Stimulated activated CD8-positive, alpha-beta memory T cell treated with anti-CD3 and anti-CD28 coated beads, Interleukin-7, amount 100 ng/mL, for 48 hours (primary cell): ENCODE data around the gene GPR107.

Source experiments
- DNase-seq, 2 donors: peaks; one replicate each; pipeline ENCODE4 v3.0.0-alpha.2; 2020; ENCODE audit warnings: low read depth in 1 of 2; ENCODE audit errors: extremely low read depth in 1 of 2

Gene GPR107

GRCh38 chr9:130107234-130107861 lies 53.6 kb downstream of the GPR107 start:
- DNase-seq = peak; percentile 46 to 75

GRCh38 chr9:130107955-130108354 lies 54.2 kb downstream of the GPR107 start:
- no peak for DNase-seq

- no peak for DNase-seq
Measured at GRCh38 chr9:130110166-130110565, 56.5 kb downstream of the GPR107 start.

- DNase-seq = no peak
Measured at GRCh38 chr9:130110596-130111021, 56.9 kb downstream of the GPR107 start.

GRCh38 chr9:130111786-130112537 lies 58.3 kb downstream of the GPR107 start:
- DNase-seq = no peak

- no peak for DNase-seq
Measured at GRCh38 chr9:130112538-130113151, 58.9 kb downstream of the GPR107 start.

GRCh38 chr9:130114741-130115140 lies 61.0 kb downstream of the GPR107 start:
- DNase-seq = no peak

GRCh38 chr9:130116346-130116745 lies 62.6 kb downstream of the GPR107 start:
- DNase-seq = no peak

GRCh38 chr9:130117376-130117775 lies 63.7 kb downstream of the GPR107 start:
- DNase-seq = no peak

GRCh38 chr9:130117816-130118632 lies 64.3 kb downstream of the GPR107 start:
- DNase-seq = no peak

GRCh38 chr9:130118841-130119518 lies 65.3 kb downstream of the GPR107 start:
- DNase-seq = no peak

- DNase-seq = no peak
Measured at GRCh38 chr9:130119519-130120298, 66.0 kb downstream of the GPR107 start.

GRCh38 chr9:130120299-130120587 lies 66.5 kb downstream of the GPR107 start:
- DNase-seq = no peak

GRCh38 chr9:130120832-130121231 lies 67.1 kb downstream of the GPR107 start:
- no peak for DNase-seq

- DNase-seq = no peak
Measured at GRCh38 chr9:130122456-130122855, 68.8 kb downstream of the GPR107 start.

- DNase-seq = no peak
Measured at GRCh38 chr9:130124085-130124860, 70.6 kb downstream of the GPR107 start.

- DNase-seq = no peak
Measured at GRCh38 chr9:130126721-130127433, 73.2 kb downstream of the GPR107 start.

GRCh38 chr9:130128251-130128650 lies 74.5 kb downstream of the GPR107 start:
- DNase-seq = peak; percentile 39 to 73
